Fibroblast of pulmonary artery (primary cell): Measurements from ENCODE around the gene UBE2M.
"Not testable (repeated sequence)": the region's sequence is repeated elsewhere in the genome, so short reads cannot be mapped to it uniquely, and the experiment has no call there.

Source experiments
- DNase-seq: peaks from one replicate; pipeline ENCODE4 v3.0.0-alpha.2; 2010; ENCODE audit warnings: low read depth
- H3K4me3 ChIP-seq: replicated peaks from 2 replicates; pipeline ENCODE4 v1.5.1; 2011; ENCODE audit warnings: low read depth, mild to moderate bottlenecking, control low read depth, low read length, moderate library complexity
- TF ChIP-seq, protein P1 (sequence below): IDR thresholded peaks from 2 replicates; pipeline ENCODE4 v1.5.1; 2011; ENCODE audit warnings: mild to moderate bottlenecking, control low read depth, low read length, inconsistent platforms; ENCODE audit errors: missing control alignments

The UBE2M gene

DNA sequence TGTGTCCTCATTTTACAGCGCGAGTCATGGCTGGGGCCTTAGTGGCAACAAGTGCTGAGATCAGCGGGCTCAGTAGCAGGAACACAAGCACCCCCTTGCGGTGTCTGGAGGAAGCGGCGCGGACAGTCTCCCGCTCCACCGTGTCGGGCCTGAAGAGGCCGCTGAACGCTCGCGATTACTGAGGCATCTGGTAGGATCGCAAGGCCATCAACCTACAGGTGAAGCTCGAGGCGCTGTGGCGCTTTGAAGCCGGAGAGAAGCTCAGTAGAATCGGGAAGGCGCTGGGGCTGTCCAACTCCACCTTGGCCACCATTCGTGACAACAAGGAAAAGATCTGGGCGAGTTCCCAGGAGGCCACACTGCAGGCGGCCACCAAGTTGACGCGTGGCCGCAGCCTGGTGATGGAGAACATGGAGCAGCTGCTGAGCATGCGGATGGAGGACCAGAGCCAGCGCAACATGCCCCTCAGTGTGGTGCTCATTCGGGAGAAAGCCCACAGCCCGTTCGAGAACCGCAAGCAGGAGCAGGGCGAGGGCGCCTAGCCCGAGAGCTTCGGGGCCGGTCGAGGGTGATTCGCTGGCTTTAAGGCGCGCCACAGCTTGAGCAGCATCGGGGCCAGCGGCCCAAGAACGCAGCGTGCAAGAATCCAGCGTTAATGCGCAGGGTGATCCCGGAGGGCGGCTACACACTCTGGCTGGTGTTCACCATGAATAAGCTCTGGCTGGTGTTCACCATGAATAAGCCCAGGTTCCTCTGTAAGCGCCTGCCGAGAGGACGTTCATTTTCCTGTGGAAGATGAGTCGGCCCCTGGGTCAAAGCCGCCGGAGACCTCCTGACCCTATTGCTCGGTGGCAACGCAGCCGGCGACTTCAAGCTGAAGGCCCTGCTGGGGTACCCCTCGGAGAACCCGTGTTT, 23.1 kb upstream of the UBE2M start:
- H3K4me3 ChIP-seq: no peak overlapping the region
- DNase-seq: peak; percentile 91
- TF ChIP-seq, protein P1, sequence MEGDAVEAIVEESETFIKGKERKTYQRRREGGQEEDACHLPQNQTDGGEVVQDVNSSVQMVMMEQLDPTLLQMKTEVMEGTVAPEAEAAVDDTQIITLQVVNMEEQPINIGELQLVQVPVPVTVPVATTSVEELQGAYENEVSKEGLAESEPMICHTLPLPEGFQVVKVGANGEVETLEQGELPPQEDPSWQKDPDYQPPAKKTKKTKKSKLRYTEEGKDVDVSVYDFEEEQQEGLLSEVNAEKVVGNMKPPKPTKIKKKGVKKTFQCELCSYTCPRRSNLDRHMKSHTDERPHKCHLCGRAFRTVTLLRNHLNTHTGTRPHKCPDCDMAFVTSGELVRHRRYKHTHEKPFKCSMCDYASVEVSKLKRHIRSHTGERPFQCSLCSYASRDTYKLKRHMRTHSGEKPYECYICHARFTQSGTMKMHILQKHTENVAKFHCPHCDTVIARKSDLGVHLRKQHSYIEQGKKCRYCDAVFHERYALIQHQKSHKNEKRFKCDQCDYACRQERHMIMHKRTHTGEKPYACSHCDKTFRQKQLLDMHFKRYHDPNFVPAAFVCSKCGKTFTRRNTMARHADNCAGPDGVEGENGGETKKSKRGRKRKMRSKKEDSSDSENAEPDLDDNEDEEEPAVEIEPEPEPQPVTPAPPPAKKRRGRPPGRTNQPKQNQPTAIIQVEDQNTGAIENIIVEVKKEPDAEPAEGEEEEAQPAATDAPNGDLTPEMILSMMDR: peak; percentile 98

DNA sequence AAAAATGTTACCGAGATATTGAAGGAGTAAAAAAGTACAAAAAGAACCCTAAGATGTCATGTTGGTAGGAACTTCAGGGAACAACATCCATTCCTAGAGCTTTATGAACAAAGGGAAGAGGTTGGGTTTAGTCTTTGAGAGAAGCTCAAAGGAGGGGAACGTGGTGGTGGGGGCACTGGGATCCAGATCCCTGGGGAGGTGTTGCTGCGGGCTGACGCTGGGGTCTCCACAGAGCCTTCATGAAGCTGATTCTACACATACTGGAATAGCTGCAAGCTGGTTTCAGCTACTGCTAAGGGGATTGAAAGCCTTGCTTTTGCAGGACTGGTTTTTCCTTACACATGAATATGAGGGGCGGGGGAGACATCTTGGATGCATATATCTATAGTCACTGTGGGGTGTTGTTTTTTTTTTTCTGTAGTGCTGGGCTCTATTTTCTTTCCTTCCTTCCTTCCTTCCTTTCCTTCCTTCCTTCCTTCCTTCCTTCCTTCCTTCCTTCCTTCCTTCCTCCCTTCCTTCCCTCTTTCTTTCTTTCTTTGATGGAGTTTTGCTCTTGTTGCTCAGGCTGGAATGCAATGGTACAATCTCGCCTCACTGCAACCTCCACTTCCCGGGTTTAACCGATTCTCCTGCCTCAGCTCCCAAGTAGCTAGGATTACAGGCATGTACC, 21.2 kb upstream of the UBE2M start:
- TF ChIP-seq, protein P1: no peak
- H3K4me3 ChIP-seq: no peak overlapping the region
- no peak for DNase-seq

DNA sequence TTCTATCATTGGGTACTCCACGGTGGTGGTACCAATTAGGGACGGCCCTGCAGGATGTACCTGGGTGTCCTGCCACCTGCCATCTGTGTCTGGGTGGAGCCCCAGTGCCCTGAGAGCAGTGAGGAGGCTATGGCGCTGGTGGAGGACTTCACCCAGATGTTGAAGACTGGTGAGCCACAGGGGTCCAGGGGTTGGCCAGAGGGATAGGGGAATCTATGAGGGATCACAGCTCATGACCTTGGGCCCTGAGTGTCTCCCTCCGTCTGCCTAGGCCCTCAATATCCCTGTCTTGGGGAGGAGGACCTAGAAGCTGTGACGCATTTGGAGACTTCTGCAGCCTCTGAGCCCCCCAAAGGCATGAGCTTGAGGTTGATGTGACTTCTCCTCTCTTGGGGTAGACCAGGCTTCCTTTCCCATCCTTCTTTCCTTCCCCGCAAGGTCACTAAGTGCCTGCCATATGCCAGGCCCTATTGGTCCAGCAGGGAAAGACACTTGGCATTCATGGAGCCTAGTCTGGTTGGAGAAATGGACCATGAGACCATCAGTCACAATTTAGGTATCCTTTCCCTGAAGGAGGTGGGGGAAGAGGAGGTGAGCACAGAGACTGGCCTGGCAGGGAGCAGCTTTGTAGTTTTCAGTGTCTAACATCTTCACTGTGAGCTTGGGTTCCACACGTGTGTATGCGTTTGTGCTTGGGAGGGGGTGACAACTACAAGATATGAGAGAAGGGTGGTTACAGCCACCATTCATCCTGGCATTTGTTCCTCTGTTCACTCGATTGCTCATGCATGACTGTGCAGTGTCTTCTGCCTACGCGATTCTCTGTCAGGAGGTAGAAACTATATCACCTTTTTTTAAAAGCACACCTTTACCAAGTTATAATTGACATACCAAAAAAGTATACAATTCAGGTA, 19.9 kb upstream of the UBE2M start:
- TF ChIP-seq, protein P1: no peak
- no peak for DNase-seq
- no peak overlapping the region for H3K4me3 ChIP-seq

DNA sequence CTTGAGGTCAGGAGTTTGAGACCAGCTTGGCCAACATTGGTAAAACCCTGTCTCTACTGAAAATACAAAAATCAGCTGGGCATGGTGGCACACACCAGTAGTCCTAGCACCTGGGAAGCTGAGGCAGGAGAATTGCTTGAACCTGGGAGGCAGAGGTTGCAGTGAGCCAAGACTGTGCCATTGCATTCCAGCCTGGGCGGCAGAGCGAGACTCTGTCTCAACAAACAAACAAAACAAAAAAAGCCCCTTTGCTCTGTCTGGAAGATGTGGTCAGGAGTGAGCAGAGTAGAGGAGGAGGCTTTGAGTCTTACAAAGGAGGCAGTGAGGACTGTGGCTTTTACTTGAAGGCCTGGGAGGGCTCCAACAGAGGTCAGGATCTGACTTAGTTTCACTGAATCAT, 19.2 kb upstream of the UBE2M start:
- not testable (repeated sequence) for H3K4me3 ChIP-seq, DNase-seq

DNA sequence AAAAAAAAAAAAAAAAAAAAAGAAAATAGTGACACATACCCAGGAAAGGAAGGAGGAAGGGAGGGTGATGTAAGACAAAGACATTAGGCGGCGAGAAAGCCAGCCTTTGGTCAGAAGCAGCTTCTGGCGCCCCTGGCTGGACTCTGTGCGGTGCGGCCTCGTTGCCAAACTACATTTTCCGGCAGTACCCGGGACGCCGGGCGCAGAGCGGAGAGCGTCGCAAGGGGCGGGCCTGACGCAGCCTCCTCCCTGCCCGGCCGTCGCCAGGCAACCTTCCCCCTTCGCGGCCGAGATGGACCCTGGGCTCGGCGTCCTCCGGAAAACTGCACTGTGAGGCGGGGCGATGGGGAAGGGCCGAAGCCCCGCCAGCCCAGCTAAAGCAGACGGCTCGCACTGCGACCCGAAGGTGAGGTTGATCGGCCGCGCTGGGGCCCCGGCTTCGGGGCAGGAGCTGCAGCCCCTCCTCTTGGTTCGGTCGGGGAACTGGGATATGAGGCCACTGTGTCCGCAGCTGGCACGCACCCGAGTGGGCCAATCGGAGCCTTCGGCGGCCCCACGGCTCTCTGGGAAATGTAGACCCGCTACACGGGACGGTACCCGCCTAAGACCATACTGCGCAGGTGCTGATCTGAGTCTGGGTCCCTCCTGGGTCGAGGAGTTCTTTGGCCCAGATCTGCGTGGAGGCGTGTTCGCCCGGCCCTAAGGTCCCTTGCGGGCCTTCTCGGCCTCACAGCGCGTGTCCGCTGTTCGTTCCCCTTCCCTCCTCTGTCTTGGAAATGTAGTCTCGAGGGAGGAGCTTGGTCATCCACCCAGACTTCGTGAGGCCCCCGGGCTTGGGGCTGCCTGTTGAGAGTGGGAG, 17.0 kb upstream of the UBE2M start:
- peak overlapping the region; percentile 82 for H3K4me3 ChIP-seq
- DNase-seq: peak; percentile 93
- TF ChIP-seq, protein P1: no peak

DNA sequence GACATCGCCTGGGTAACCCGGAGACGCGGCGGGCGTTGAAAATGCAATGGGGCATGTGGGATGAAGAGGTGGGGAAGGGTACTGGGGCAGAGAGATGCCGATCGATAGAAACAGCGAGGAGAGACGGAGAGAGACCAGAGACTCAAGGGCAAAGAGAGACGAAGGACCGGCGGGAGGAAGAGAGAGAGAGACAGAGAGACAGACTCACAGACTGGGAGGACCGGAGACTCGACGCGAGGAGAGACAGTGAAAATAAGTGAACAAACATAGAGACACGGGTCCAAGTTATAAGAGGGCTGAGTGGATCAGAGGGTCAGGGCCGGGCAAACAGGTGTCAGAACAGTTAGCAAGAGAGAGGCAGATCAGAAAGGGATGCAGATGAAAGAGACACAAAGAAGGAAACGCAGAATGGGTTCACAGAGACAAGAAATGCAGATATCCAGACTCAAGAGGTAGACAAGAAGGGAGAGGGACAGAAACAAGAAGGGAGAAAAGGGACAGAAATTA, 15.3 kb upstream of the UBE2M start:
- TF ChIP-seq, protein P1: no peak
- DNase-seq: no peak
- H3K4me3 ChIP-seq: peak overlapping the region; percentile 90
